NK-92 treated with Interleukin-12 subunit alpha and Interleukin-12 subunit beta, amount 100 ng/mL, for 24 hours (cell line): ENCODE data around the gene NLGN3.

ENCODE experiments used
- DNase-seq: peaks from one replicate; lab custom pipeline; 2025; lab: John Stamatoyannopoulos, UW

Gene NLGN3

GRCh38 chrX:71214604-71215337, 70.1 kb downstream of the NLGN3 start:
- DNase-seq, result no peak

- DNase-seq, result no peak
Observed at GRCh38 chrX:71215338-71215912, 70.8 kb downstream of the NLGN3 start.

- no peak for DNase-seq
Observed at GRCh38 chrX:71216485-71216884, 71.8 kb downstream of the NLGN3 start.

- no peak for DNase-seq
Observed at GRCh38 chrX:71217298-71217697, 72.7 kb downstream of the NLGN3 start.
